ENCODE measurements around the gene GAGE12C. TPM values are rescaled to one million over a fixed set of nuclear protein-coding genes. Genes with fewer than 3 reads are reported as not detected.
"Not testable (repeated sequence)": the region's sequence is repeated elsewhere in the genome, so short reads cannot be mapped to it uniquely, and the experiment has no call there.

GAGE12C gene
- not detected in 2 replicates for total RNA-seq

- intact Hi-C loops (cut with micrococcal nuclease), result not testable (repeated sequence)
These were observed at the start of gene GAGE12C for GRCh38 chrX:49531877-49532276. TSS of gene GAGE12C (plus strand) at chrX:49532177. CDS start at chrX:49533332, 1,155 bp downstream.

GRCh38 chrX:49541433-49541832 lies 9.5 kb downstream of the GAGE12C start, which contains the start of gene GAGE12D:
TSS of gene GAGE12D (plus strand) at chrX:49541733. CDS start at chrX:49542888, 1,155 bp downstream.
- intact Hi-C loops (cut with micrococcal nuclease), result not testable (repeated sequence)

- intact Hi-C loops (cut with micrococcal nuclease), result not testable (repeated sequence)
These were observed 19.0 kb downstream of the GAGE12C start, which contains the start of gene GAGE12E for GRCh38 chrX:49550989-49551388. TSS of gene GAGE12E (plus strand) at chrX:49551289. CDS start at chrX:49552444, 1,155 bp downstream.

- intact Hi-C loops (cut with micrococcal nuclease), result not testable (repeated sequence)
These were observed 28.6 kb downstream of the GAGE12C start, which contains the start of gene GAGE12F for GRCh38 chrX:49560542-49560941. TSS of gene GAGE12F (plus strand) at chrX:49560842. CDS start at chrX:49561997, 1,155 bp downstream.

GRCh38 chrX:49568728-49569127 lies 36.8 kb downstream of the GAGE12C start:
- intact Hi-C loops (cut with micrococcal nuclease), result not testable (repeated sequence)

- intact Hi-C loops (cut with micrococcal nuclease), result not testable (repeated sequence)
These were observed 37.2 kb downstream of the GAGE12C start for GRCh38 chrX:49569152-49569551.

GRCh38 chrX:49570100-49570499 lies 38.1 kb downstream of the GAGE12C start, which contains the start of gene GAGE12G:
TSS of gene GAGE12G (plus strand) at chrX:49570400. CDS start at chrX:49571555, 1,155 bp downstream.
- intact Hi-C loops (cut with micrococcal nuclease), result not testable (repeated sequence)

GRCh38 chrX:49579649-49580048 lies 47.7 kb downstream of the GAGE12C start, which contains the start of gene GAGE12H:
TSS of gene GAGE12H (plus strand) at chrX:49579949. CDS start at chrX:49581104, 1,155 bp downstream.
- intact Hi-C loops (cut with micrococcal nuclease), result not testable (repeated sequence)

Other genes starting within 250 kb of the GAGE12C start
- not detected in 2 replicates for gene GAGE10, start 228.5 kb upstream of the GAGE12C start, total RNA-seq
- gene GAGE12J, start 210.1 kb upstream of the GAGE12C start, total RNA-seq, result not detected in 2 replicates
- gene GAGE13, start 200.6 kb upstream of the GAGE12C start, total RNA-seq, result not detected in 2 replicates
- gene GAGE12D, start 9.6 kb downstream of the GAGE12C start, total RNA-seq, result not detected in 2 replicates
- not detected in 2 replicates for gene GAGE12E, start 19.1 kb downstream of the GAGE12C start, total RNA-seq
- gene GAGE12F, start 28.7 kb downstream of the GAGE12C start, total RNA-seq, result not detected in 2 replicates
- not detected in 2 replicates for gene GAGE12G, start 38.2 kb downstream of the GAGE12C start, total RNA-seq
- not detected in 2 replicates for gene GAGE12H, start 47.8 kb downstream of the GAGE12C start, total RNA-seq
- not detected in 2 replicates for gene GAGE2A, start 57.3 kb downstream of the GAGE12C start, total RNA-seq
- not detected in 2 replicates for gene GAGE1, start 66.8 kb downstream of the GAGE12C start, total RNA-seq
- not detected in 2 replicates for gene PAGE1, start 163.8 kb downstream of the GAGE12C start, total RNA-seq